GM19468 (cell line): ENCODE data around the gene PUS1.

Experiments
- ATAC-seq: cut with Tn5 transposase; IDR thresholded peaks from one replicate; pipeline ENCODE4 v1.9.1; 2021; ENCODE audit warnings: mild to moderate bottlenecking, moderate library complexity, moderate number of reproducible peaks; ENCODE audit not compliant: unreplicated experiment; ENCODE audit errors: extremely low read depth

Gene PUS1

DNA sequence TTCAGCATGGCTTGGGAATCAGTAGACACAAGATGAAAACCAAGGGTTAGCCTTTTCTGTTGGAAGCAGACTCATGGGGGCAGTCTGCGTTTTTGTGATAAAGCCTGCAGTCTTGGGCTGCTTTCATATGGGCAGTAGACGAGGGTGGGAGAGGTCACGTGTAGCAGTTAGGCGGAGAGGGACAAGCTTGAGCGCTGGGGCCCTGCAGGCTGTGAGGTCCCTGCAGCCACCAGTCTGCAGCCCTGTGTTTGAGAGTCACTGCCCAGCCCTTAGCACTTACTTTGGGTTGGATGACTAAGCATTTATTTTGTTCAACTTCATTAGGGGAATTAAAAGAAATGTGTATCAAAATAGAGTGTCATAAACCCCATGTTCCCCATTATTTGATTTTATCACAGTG, 57.8 kb downstream of the PUS1 start:
- ATAC-seq = no peak

DNA sequence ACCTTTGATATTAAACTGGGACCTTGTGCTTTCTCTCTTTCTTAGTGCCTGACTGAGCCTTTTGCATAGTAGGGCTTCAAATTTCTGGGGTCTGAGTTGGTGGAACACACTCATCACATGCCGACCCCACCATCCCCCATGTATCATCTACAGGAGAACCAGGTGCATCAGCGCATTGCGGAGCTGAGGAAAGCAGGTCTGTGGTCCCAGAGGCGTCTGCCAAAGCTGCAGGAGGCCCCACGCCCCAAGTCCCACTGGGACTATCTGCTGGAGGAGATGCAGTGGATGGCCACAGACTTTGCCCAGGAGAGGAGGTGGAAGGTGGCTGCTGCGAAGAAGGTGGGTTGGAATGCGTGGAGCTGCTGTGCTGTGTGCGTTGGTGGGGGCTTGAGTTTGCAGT, 58.5 kb downstream of the PUS1 start:
- ATAC-seq = no peak

DNA sequence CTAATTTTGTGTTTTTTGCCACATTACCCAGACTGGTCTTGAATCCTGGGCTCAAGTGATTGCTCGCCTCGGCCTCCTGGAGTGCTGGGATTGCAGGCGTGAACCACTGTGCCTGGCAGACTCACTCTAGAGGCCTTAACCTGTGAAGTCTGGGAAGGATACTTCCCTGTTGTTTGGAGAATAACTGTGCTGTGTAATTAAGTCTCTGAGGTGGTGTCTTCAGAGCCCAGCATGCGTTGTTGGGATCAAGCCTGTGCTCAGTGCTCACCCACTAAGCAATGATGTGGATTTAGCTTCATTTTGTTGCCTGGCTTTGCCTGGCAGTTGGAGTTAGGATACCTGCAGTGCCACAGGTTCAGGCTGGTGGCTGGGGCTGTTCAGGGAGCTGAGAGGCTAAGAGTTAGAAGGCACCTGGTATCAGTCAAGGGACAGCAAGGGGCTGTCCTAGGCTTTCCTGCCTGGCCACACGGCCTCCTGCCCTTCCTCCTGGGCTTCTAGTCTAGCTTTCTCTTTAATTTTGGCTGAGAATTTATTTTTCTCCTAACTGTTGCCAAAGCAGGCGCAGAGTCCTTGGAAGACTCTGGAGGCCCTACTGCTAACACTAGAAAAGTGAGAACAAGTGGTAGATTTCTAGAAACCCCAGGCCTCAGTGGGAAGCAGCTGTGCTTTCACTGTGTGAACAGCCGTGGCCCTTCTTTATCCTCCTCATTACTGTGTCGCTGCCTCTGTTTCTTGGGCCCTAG, 59.1 kb downstream of the PUS1 start:
- ATAC-seq = no peak

DNA sequence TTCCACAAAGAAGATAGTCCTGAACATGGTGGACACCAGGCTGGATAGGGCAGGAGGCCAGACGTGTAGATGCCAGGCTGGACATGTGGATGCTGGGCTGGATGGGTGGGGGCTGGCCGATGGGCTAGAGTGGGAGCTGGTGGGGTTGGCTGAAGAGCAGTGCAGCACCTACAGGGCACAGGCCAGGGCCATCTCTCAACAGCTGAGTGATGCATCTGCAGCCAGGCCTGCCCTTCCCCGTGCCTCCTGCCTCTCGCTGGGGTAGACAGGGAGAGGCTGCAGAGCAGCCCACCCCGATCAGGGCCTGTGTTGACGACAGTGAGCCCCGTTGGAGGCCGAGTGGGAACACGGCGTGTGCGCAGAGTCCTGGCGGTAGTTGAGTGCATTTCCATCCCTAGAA, 59.9 kb downstream of the PUS1 start:
- no peak for ATAC-seq

DNA sequence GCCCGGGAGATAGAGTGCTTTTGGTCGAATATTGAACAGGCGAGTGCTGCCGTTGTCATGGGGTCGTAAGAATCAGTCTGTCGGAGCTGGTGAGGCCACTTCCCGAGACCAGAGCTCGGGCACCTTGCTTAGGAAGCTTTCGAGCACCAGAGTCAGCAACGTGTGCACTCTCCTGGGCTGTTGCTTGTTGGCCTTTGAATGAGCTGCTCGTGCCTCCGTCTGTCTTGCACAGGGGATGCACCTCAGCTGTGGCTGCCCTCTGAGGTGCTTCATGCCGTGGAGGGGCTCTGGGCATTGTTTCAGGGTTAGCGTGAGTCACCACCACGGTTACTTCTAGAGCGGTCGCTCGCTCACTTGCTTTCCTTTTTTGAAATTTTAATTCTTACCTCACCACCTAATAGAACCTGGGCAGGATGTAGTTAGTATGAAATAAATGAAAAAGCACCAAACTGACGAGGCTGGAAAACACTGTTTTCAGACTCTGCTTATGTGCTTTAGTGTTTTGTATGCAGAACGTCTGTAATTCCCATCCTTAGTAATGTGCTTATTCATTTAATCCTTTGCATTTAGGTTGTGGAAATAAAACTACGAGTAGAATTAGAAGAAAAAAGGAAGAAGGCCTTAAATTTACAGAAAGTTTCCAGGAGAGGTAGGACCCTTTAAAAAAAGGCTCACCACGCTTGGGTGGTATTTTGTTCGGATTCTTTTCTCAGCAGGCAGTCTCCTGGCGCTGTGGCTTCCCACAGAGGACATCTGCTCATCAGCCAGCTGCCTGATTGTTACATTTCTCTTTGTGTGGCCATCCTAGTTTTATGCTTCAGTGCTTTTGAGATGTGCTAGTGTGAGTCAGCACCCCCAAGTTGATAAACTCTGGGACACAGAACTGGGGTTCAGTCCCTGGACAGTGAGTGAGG, 61.2 kb downstream of the PUS1 start:
- ATAC-seq = no peak

DNA sequence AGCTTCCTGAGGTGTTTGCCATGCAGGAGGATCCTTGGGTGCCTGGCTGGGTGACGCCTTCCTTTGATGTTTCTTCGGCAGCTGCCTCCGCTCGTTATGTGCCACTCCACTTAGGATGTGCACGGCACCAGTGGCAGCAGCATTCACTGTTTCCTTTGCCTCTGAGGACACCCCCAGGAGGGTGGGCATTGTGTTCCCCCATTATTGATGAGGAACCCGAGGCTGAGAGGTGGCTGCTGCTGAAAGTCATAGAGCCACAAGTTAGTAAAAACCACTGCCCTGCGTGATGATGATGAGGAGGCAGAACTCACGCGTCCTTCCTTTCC, 61.9 kb downstream of the PUS1 start:
- no peak for ATAC-seq

DNA sequence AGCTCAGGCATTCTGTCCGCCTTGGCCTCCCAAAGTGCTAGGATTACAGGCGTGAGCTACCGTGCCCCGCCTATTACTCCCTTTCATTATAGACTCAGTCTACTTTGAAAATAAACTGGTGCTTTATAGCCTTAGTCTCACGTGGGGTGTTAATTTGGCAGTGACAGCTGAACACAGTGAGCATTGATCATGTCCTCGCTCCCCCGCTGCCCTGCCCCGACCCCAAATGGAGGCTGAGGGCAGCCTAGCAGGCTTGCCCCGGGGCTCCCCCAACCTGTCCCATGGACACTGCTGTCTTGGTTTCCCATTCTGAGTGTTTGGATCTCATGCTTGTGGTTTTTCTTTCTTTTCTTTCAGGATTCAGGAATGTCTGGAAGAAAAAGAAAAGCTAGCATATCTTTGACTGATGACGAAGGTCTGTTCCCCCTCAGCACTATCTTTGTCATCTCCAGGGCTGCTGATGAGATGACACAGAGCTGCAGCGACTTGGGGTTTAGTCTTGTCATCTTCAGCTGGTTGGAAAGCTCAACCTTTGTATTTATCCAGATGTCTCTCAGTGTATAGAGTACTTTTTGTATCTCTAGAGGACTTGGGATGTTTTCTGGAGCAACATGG, 62.8 kb downstream of the PUS1 start:
- no peak for ATAC-seq

DNA sequence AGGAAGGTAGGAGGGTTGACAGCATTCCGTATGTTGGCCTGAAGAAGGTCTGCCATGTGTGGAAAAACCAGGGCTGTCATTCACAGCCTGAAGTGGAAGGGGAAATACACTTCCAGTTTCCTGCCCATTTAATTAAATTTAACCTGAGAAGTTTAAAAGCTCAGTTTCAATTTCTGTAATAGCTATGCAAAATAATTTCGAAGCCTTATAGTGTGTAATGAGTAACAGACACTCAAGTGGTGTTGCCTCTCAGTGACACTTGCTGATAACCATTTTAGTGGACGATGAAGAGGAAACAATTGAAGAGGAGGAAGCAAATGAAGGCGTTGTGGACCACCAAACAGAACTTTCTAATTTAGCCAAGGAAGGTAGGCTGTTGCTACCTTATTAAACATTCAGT, 65.5 kb downstream of the PUS1 start:
- ATAC-seq = peak; percentile 63
